Astrocyte of the spinal cord (primary cell): ENCODE data around the gene NPL.

Experiments
- DNase-seq: peaks from one replicate; pipeline ENCODE4 v3.0.0; 2011; ENCODE audit warnings: low read depth, low spot score
- H3K4me3 ChIP-seq: 2 replicates; pipeline ENCODE4 v1.5.1; 2011; ENCODE audit warnings: low read depth, mild to moderate bottlenecking, low read length, moderate library complexity
- in situ Hi-C: cut with HindIII; loops from 2 replicates; pipeline ENCODE4 v1.10.0; 2017; ENCODE audit warnings: low sequenced_read_pairs
- TF ChIP-seq, protein P1 (sequence below): IDR thresholded peaks from 2 replicates; pipeline ENCODE4 v1.5.1; 2012; ENCODE audit warnings: low read depth, mild to moderate bottlenecking, low read length, inconsistent platforms

NPL gene

DNA sequence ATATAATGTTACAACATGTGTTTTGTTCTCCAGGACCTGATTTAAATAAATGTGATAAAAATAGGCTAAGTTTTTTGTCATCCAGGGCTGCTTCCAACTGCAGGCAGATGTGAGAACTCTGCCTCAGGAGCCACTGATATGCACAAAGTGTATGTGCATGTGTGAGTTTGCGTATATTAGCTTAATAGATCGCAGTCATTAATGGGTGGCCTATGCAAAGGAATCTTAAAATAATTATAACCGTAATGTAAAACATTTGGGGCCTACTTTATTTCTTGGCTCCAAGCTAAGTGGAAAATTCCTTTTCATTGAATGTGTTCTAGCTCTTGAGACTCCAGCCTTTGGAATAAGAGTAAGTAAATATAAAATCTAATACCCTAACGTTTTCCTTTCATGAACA is 66.3 kb downstream of the NPL start:
- TF ChIP-seq, protein P1, sequence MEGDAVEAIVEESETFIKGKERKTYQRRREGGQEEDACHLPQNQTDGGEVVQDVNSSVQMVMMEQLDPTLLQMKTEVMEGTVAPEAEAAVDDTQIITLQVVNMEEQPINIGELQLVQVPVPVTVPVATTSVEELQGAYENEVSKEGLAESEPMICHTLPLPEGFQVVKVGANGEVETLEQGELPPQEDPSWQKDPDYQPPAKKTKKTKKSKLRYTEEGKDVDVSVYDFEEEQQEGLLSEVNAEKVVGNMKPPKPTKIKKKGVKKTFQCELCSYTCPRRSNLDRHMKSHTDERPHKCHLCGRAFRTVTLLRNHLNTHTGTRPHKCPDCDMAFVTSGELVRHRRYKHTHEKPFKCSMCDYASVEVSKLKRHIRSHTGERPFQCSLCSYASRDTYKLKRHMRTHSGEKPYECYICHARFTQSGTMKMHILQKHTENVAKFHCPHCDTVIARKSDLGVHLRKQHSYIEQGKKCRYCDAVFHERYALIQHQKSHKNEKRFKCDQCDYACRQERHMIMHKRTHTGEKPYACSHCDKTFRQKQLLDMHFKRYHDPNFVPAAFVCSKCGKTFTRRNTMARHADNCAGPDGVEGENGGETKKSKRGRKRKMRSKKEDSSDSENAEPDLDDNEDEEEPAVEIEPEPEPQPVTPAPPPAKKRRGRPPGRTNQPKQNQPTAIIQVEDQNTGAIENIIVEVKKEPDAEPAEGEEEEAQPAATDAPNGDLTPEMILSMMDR: no peak
- DNase-seq: no peak
- in situ Hi-C loops: no loop called here
- H3K4me3 ChIP-seq: no peak overlapping the region

DNA sequence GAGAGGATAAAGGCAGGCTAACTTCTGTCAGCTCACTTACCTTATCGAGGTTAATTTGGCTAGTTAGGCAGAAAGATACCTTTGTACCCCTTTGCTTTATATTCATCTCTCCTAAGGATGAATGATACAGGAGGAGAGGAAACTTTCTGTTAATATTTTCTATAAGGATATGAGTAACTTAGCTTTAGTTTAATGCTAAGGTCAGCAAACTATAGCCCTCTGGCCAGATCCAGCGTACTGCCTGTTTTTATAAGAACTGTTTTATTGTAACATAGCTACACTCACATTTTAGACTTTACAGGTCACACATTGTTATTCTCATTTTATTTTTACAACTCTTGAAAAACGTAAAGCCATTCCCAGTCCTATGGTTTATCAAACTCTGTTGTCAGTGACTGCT is 67.6 kb downstream of the NPL start:
- DNase-seq: no peak
- H3K4me3 ChIP-seq: no peak overlapping the region
- in situ Hi-C loops: no loop called here
- TF ChIP-seq, protein P1: no peak

DNA sequence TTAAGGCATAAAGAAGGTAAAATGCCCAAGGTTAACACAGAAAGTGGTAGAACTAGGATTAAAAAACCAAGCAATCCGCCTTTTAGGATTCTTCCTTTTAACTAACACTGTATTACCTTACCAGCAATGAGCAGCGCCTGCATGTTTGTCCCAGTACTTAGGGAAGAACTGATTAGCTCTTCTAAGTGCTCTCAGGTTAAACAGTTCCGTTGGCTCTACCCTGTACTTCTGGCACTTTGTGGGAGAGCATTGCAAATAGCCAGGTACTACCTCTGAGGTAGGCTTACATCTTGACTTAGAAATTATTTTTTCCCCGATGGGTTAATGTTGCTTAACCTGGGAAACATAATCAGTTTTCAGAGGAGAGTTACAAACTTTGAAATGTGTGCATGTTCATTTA is 71.1 kb downstream of the NPL start:
- TF ChIP-seq, protein P1: no peak
- DNase-seq: no peak
- H3K4me3 ChIP-seq: no peak overlapping the region
- in situ Hi-C loops: no loop called here

- H3K4me3 ChIP-seq: no peak overlapping the region
- in situ Hi-C loops: no loop called here
- DNase-seq: peak; percentile 44
- TF ChIP-seq, protein P1: no peak
Observed at GRCh38 chr1:182861994-182862393, 72.4 kb downstream of the NPL start.

GRCh38 chr1:182862827-182863226 is 73.3 kb downstream of the NPL start:
- DNase-seq: no peak

GRCh38 chr1:182863940-182864339 is 74.4 kb downstream of the NPL start:
- no peak overlapping the region for H3K4me3 ChIP-seq
- in situ Hi-C loops: no loop called here
- no peak for DNase-seq
- TF ChIP-seq, protein P1: no peak

More at GRCh38 chr1:182862827-182863226, 73.3 kb downstream of the NPL start:
- in situ Hi-C loops: no loop called here
- no peak overlapping the region for H3K4me3 ChIP-seq
- TF ChIP-seq, protein P1: no peak

DNA sequence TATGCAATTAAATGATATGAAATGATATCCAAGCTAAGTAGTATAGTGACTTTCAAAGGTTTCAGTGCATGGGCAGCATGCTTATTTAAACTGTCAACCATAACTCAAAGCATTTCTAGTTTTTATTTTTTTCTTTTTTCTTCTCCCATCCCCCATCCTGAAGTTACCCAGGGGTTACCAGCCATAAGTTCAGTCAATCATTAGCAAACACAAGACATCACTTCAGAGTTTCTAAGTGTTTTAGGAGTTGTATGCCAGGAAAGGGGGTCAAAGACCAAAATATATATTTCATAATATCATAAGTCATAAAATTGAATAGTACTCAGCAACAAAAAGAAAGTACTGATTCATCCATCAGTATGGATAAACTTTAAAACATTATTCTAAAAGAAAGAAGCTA is 78.3 kb downstream of the NPL start:
- no peak overlapping the region for H3K4me3 ChIP-seq
- in situ Hi-C loops: no loop called here
- TF ChIP-seq, protein P1: no peak
- DNase-seq: no peak
